HEK293T (cell line): Measurements from ENCODE around the gene CTSO.

Source experiments
- CTCF ChIA-PET: fragments of 350-600 bp; formaldehyde crosslinking; extraction: SDS; loops from one replicate; lab custom pipeline; 2021; ENCODE audit warnings: antibody characterized with exemption, inconsistent platforms; lab: Yijun Ruan, JAX
- POLR2A ChIA-PET: fragments of 350-600 bp; formaldehyde crosslinking; extraction: SDS; loops from one replicate; lab custom pipeline; 2020; ENCODE audit warnings: antibody characterized with exemption, inconsistent platforms; lab: Yijun Ruan, JAX
- DNase-seq: peaks from one replicate; pipeline ENCODE4 v3.0.0; 2012; ENCODE audit warnings: mixed read lengths; ENCODE audit errors: extremely low spot score
- ARNT ChIP-seq: fragments of 450-650 bp; IDR thresholded peaks from 2 replicates; pipeline ENCODE4 v1.6.1; 2017; ENCODE audit warnings: mild to moderate bottlenecking
- BHLHE40 ChIP-seq: fragments of 450-650 bp; IDR thresholded peaks from 2 replicates; pipeline ENCODE4 v1.6.1; 2016; ENCODE audit warnings: mild to moderate bottlenecking, moderate library complexity, borderline replicate concordance
- CTBP1 ChIP-seq: fragments of 450-650 bp; IDR thresholded peaks from 2 replicates; pipeline ENCODE4 v1.6.1; 2016; ENCODE audit warnings: borderline replicate concordance
- ELF4 ChIP-seq: fragments of 450-650 bp; IDR thresholded peaks from 2 replicates; pipeline ENCODE4 v1.6.1; 2017; ENCODE audit warnings: antibody characterized with exemption
- FOXA1 ChIP-seq: fragments of 450-650 bp; IDR thresholded peaks from 2 replicates; pipeline ENCODE4 v1.6.1; 2016; ENCODE audit warnings: mild to moderate bottlenecking
- FOXK2 ChIP-seq: fragments of 450-650 bp; IDR thresholded peaks from 2 replicates; pipeline ENCODE4 v1.6.1; 2016; ENCODE audit warnings: mild to moderate bottlenecking
- FOXM1 ChIP-seq: fragments of 450-650 bp; IDR thresholded peaks from 2 replicates; pipeline ENCODE4 v1.6.1; 2017; ENCODE audit warnings: mild to moderate bottlenecking, borderline replicate concordance
- HDGF ChIP-seq: fragments of 450-650 bp; IDR thresholded peaks from 2 replicates; pipeline ENCODE4 v1.6.1; 2017; ENCODE audit warnings: antibody characterized with exemption, borderline replicate concordance
- L3MBTL2 ChIP-seq: fragments of 450-650 bp; conservative IDR thresholded peaks from 2 replicates; pipeline ENCODE4 v1.6.1; 2016; ENCODE audit warnings: mild to moderate bottlenecking
- LEF1 ChIP-seq: fragments of 450-650 bp; IDR thresholded peaks from 2 replicates; pipeline ENCODE4 v1.6.1; 2017; ENCODE audit warnings: mild to moderate bottlenecking, borderline replicate concordance
- NFRKB ChIP-seq: fragments of 450-650 bp; IDR thresholded peaks from 2 replicates; pipeline ENCODE4 v1.6.1; 2016; ENCODE audit warnings: mild to moderate bottlenecking, moderate library complexity
- SP1 ChIP-seq: fragments of 450-650 bp; IDR thresholded peaks from 2 replicates; pipeline ENCODE4 v1.6.1; 2017
- SUZ12 ChIP-seq: fragments of 450-650 bp; IDR thresholded peaks from 2 replicates; pipeline ENCODE4 v1.6.1; 2016; ENCODE audit warnings: mild to moderate bottlenecking
- TARDBP ChIP-seq: fragments of 450-650 bp; IDR thresholded peaks from 2 replicates; pipeline ENCODE4 v1.6.1; 2016
- ZNF384 ChIP-seq: fragments of 450-650 bp; IDR thresholded peaks from 2 replicates; pipeline ENCODE4 v1.6.1; 2016
- TF ChIP-seq, protein P1 (sequence below): fragments of 450-650 bp; IDR thresholded peaks from 2 replicates; pipeline ENCODE4 v1.6.1; 2016

Gene CTSO

DNA sequence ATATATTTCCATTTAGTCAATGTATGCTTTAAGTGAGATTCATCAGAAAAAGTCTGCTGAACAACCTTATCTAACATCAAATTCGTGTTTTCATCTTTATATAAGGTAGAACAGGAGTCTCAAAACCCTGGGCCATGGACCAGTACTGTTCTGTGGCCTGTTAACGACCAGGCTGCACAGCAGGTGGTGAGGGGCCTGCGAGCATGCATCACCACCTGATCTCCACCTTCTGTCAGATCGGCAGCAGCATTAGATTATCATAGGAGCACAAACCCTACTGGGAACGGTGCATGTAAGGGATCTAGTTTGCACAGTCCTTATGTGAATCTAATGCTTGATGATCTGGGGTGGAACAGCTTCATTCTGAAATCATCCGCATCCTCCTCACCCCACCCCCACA, 3.2 kb downstream of the CTSO start:
- ChIA-PET POLR2A (no interaction called here), CTCF (no interaction called here)
- TF ChIP-seq, protein P1, sequence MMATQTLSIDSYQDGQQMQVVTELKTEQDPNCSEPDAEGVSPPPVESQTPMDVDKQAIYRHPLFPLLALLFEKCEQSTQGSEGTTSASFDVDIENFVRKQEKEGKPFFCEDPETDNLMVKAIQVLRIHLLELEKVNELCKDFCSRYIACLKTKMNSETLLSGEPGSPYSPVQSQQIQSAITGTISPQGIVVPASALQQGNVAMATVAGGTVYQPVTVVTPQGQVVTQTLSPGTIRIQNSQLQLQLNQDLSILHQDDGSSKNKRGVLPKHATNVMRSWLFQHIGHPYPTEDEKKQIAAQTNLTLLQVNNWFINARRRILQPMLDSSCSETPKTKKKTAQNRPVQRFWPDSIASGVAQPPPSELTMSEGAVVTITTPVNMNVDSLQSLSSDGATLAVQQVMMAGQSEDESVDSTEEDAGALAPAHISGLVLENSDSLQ: no peak
- DNase-seq: no peak

DNA sequence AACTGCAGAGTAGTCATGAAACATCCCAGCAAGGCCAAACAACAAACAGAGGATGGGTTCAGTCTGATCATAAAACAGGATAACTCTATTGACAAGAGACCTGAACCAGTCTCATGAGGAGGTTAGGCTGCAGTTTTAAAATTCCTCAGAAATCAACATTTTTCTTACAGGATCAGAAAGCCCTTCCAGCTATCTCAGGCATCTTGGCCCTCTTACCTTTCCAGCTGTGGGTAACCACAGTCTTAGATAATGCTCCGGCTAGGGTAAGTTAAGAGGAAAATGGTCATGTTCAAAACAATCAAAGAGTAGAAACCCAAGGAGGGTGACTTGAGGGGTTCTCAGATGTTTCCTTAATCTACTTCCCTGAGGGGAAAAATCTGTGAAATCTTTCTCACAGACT, 5.1 kb downstream of the CTSO start:
- TF ChIP-seq NFRKB: no peak
- no peak for TF ChIP-seq CTBP1
- TF ChIP-seq ELF4: no peak
- TF ChIP-seq BHLHE40: no peak
- TF ChIP-seq HDGF: no peak
- TF ChIP-seq, protein P1: no peak
- no peak for TF ChIP-seq ARNT
- TF ChIP-seq FOXK2: no peak
- no peak for TF ChIP-seq FOXA1
- TF ChIP-seq LEF1: no peak
- TF ChIP-seq SP1: no peak
- no peak for TF ChIP-seq TARDBP
- TF ChIP-seq FOXM1: no peak
- TF ChIP-seq SUZ12: no peak
- no peak for TF ChIP-seq ZNF384
- no peak for TF ChIP-seq L3MBTL2
- POLR2A ChIA-PET: no interaction called here
- DNase-seq: no peak
- CTCF ChIA-PET: interaction anchor here (1.0 kb wide), 1 partner anchor 161 kb away, joined by 3 read pairs; no protein-coding TSS in a partner anchor

DNA sequence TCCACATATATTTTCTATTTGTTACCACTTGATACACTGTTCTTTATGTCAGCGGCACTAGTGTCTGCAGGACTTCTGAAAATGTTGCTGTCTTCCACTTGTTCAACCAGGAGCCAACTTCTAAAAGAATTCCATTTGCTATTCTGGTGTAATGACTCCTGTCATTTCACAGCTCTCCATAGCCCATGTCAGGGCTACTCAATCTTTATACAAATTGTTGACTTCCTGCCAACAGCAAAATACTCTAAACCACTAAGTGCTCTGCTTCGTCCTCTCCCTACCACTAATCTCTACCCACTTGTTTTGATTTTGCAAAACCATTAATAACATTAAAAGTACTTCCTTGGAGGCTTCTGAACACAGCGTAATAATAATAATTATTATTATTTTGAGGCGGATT, 7.2 kb downstream of the CTSO start:
- ChIA-PET POLR2A (no interaction called here), CTCF (no interaction called here)
- TF ChIP-seq ELF4: no peak
- no peak for TF ChIP-seq ARNT
- no peak for TF ChIP-seq HDGF
- no peak for TF ChIP-seq SP1
- TF ChIP-seq TARDBP: no peak
- no peak for TF ChIP-seq NFRKB
- TF ChIP-seq FOXA1: no peak
- TF ChIP-seq, protein P1: no peak
- TF ChIP-seq FOXK2: no peak
- no peak for TF ChIP-seq LEF1
- TF ChIP-seq CTBP1: no peak
- no peak for TF ChIP-seq L3MBTL2
- no peak for TF ChIP-seq SUZ12
- no peak for TF ChIP-seq BHLHE40
- TF ChIP-seq FOXM1: no peak
- no peak for TF ChIP-seq ZNF384
- no peak for DNase-seq

DNA sequence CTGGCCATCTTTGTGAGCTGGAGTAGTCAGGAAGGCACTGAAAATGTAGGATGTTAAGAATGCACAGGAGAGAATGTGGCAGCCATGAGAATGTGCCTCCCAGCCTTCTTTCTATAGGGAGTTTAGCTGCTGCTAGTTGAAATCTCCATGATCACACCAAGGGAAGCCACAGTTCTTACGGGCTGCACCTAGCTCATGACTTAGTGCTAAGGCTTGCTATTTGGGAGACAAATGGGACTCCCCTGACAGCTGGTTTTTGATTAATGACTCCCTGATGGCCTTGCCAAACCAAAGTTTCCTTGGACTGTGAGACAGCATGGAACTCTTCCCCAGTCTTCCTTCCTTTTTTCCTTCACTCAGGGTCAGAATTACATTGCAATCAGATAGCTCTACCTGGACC, 9.2 kb downstream of the CTSO start:
- TF ChIP-seq HDGF (no peak), FOXM1 (no peak), FOXA1 (no peak), LEF1 (no peak), SUZ12 (no peak)
- TF ChIP-seq, protein P1: 0 out of 2 replicates have a peak, but pooled peaks have one; percentile 9
- POLR2A ChIA-PET: interaction anchor here (1.2 kb wide), 1 partner anchor 9 kb away, joined by 3 read pairs; no protein-coding TSS in a partner anchor
- DNase-seq: no peak
- CTCF ChIA-PET: interaction anchor here (2.3 kb wide), 1 partner anchor 9 kb away, joined by 19 read pairs; the partner anchor contains the start of gene CTSO

DNA sequence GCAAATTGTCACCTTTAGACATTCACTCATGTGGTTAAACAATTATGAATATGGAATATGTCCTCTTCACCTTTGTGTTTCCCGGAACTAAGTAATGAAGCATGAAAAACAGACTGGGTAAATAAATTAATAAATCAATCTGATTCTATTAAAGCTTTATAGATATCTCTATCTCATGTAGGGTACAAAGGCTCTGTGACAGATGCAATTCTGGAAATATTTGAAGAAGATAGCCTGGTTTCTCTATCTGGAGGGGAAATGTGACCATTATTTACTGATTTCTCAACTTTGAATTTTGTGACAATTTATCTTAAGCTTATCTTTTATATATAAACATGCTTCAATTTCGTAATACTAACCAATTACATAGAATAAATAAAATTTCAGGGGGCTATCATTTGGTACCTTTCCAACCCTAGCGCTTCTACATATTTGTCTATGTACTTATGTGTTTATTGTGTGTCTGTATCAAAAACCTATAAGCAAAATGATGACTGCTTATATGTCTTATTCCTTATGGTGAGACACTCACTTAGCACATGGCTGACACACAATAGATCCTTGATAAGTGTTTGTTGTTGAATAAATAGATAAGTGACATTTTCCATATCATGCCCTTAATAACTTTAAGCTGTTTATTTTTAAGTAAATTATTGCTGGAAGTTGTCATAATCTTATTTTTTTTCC, 9.9 kb downstream of the CTSO start:
- ChIA-PET CTCF (interaction anchor here (2.3 kb wide), 1 partner anchor 10 kb away, joined by 19 read pairs; the partner anchor contains the start of gene CTSO), POLR2A (interaction anchor here (1.2 kb wide), 1 partner anchor 10 kb away, joined by 3 read pairs; no protein-coding TSS in a partner anchor)
- no peak for DNase-seq
- TF ChIP-seq BHLHE40 (no peak), LEF1 (no peak), FOXM1 (no peak), CTBP1 (no peak), ARNT (no peak), L3MBTL2 (no peak), NFRKB (no peak), ELF4 (no peak), TARDBP (no peak), HDGF (no peak), SP1 (no peak), SUZ12 (no peak), FOXA1 (no peak), FOXK2 (no peak), ZNF384 (no peak)
- TF ChIP-seq, protein P1: no peak
